Brain pericyte (primary cell): ENCODE results near the gene ST3GAL3.
"Not testable (repeated sequence)": the region's sequence is repeated elsewhere in the genome, so short reads cannot be mapped to it uniquely, and the experiment has no call there.

Source experiments
- DNase-seq: peaks from one replicate; pipeline ENCODE4 v3.0.0-alpha.2; 2012; ENCODE audit warnings: low read depth, low spot score

Gene ST3GAL3

GRCh38 chr1:43699281-43699680, 8.1 kb upstream of the ST3GAL3 start:
- DNase-seq: no peak

GRCh38 chr1:43703836-43704235, 3.5 kb upstream of the ST3GAL3 start:
- DNase-seq: no peak

- DNase-seq: no peak
These were observed 2.5 kb upstream of the ST3GAL3 start for GRCh38 chr1:43704838-43705237.

- DNase-seq: no peak
These were observed 2.0 kb upstream of the ST3GAL3 start for GRCh38 chr1:43705334-43705733.

GRCh38 chr1:43705982-43706597, 1.2 kb upstream of the ST3GAL3 start:
- DNase-seq: no peak

DNA sequence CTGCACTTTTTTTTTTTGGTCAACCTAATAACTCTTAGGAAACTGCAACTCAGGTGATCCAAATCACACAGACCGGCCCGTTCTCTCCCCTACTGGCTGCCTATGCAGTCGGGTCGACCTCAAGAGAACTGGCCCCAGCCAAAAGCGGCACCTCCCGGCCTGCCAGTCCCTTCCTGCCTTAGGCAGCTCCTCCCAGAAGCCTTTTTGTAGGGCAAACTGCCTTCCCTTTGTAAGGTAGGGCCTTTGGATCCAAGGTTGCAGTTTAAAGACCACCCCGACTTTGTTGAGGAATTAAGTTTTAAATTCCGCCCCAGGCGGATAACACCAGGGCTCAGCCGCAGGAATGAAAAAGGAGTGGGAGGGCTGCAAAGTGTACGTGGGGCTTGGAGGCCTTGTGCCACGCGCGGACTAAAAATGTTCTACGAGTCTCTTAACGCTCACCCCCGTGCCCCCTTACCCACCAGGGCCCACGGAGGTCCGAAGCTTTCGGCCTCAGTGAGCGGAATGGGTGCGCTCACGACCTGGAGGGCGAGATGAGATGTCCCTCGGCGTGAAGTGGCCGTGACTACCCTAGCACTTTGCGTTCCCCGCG, 642 bp upstream of the ST3GAL3 start:
- DNase-seq: no peak

DNA sequence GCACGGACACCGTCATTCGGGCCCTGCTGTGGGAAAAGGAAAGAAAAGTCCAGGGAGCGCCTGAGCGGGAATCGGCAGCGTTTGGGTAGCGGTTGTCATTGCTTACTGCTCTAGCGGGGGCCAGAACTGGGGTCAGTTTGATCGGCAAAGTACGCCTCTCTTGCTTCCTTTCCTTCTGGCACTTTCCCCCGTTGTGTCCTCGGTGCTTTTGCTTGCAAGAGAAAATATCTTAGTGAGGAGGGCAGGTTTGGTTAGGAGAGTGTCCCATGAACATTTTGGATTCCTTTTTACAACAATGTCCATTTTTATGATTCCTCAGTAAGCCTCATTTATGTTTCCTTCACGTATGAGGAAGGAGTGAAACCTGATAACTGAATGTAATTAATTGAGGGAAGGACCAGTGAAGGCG, 670 bp downstream of the ST3GAL3 start:
- DNase-seq: no peak

- DNase-seq: no peak
These were observed 3.7 kb downstream of the ST3GAL3 start for GRCh38 chr1:43711049-43711448.

GRCh38 chr1:43711524-43712386, 4.4 kb downstream of the ST3GAL3 start:
- no peak for DNase-seq

DNA sequence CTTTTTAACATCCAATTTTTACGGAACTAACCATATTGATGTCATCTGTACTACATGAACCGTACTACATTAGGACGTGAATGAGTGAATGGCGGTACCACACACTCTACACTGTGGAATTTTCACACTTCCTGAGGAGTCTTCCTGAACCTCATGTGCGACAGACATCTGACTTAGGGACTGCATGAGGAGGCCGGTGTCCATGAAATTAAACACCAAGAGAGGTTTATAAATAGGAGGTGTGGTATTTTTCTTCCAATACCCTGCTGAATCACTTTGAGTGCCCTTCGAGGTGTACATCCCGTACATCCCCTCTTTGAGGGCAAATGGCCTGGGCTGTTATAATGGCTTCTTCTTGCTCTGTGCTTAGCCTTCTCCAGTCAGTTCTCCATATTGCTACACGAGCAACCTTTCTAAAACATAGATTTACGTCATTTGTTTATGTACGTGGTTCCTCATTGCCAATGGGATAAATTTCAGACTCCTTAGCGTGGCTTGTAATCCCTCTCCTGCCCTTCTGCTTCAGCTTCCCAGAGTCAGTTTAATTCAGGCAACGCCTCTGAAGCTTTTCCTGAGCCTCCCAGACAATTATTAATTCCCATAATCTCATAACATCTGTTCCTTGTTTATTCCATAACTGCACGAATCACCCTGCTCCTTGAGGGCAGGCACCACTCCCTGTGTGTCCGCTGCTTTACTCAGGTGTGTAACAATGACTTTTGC, 9.4 kb downstream of the ST3GAL3 start:
- DNase-seq: no peak

GRCh38 chr1:43719063-43719462, 11.7 kb downstream of the ST3GAL3 start:
- no peak for DNase-seq

- DNase-seq: not testable (repeated sequence)
These were observed 12.5 kb downstream of the ST3GAL3 start for GRCh38 chr1:43719670-43720419.

DNA sequence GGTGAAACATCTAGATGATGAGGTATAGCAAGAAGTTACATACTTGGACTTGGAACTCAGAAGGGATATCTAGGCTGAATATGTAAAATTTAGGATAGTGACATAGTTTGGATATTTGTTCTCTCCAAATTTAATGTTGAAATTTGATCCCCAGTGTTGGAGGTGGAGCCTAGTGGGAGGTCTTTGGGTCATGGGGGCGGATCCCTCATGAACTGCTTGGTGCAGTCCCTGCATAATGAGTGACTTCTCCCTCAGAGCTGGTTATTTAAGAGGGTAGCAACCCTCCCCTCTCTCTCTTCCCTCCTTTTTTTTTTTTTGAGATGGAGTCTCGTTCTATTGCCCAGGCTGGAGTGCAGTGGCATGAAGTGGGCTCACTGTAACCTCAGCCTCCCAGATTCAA, 15.5 kb downstream of the ST3GAL3 start:
- DNase-seq: no peak

GRCh38 chr1:43729816-43730463, 22.6 kb downstream of the ST3GAL3 start:
- no peak for DNase-seq

GRCh38 chr1:43731867-43732531, 24.7 kb downstream of the ST3GAL3 start:
- DNase-seq: no peak

DNA sequence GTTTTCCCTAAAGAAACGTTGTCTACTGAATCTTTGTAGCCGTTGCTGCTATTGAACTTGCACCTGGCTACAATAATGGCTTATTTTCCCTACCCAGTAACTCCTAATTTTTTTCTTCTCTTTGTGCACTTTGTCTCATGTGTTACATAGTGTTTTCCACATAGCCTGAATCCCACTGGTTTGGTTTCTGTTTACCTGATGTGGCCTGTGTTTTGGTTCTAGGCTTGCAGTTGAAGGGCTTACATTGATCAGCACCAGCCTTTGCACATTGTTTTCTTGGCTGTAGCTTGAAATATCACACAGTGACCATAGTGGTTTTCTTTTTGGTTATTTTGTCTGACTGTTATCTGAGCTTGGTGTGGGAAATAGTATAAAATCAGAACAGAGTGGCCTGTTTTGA, 29.5 kb downstream of the ST3GAL3 start:
- no peak for DNase-seq

DNA sequence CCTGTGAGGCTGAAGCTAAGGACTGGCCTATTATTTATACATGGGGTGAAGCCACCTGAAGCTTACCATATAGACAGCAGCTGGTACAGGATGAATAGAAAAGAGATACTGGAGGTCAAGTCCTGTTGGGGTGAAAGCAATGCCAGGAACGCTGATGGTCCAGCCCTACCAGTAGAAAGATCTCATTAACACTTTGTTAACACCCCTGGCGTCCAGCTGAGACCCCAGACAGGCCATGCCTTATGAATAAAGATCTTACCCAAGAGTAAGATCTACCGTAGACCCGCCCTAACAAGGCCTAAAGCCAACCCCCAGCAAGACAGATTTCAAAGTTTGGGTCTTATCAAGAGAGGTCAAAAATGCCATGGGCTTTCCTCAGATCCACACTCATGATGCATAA, 34.7 kb downstream of the ST3GAL3 start:
- DNase-seq: no peak

- DNase-seq: no peak
These were observed 35.9 kb downstream of the ST3GAL3 start for GRCh38 chr1:43743206-43743605.

DNA sequence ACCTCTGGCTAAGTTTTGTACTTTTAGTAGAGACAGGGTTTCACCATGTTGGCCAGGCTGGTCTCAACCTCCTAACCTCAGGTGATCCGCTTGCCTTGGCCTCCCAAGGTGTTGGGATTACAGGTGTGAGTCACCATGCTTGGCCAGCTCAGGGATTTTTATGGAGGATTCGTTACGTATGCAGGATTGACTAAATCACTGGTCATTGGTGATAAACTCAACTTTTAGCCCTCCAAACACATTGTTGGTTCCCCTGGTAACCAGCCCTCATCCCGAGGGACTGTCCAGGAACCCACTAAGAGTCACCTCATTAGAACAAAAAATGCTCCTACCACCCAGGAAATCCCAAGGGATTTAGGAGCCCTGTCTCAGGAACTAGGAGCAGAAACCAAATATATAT, 40.4 kb downstream of the ST3GAL3 start:
- no peak for DNase-seq

DNA sequence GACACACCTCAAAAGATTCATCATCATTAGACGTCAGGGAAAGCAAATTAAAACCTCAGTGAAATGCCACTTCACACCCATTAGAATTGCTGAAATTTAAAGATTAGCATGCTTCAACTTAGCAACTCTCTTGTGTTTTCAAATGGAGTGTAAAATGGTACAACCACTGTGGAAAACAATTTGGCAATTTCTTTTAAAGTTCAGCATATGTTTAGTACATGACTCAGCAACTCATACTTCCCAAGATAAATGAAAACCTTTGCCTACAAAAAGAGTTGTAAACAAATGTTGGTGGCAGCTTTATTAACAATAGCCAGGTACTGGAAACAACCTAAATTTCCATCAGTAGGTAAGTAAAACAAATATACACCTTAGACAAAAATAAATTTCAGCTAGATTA, 42.7 kb downstream of the ST3GAL3 start:
- DNase-seq: no peak
